Neural cell (in vitro differentiated cells): ENCODE measurements around the gene WWC2. TPM values are rescaled to one million over a fixed set of nuclear protein-coding genes. Genes with fewer than 3 reads are reported as not detected.

Source experiments
- H2AFZ ChIP-seq: fragments of 200-600, 300-800 bp; sonication (generic), shearing (Covaris generic); 2 replicates; pipeline ENCODE4 v1.6.0; 2014; ENCODE audit warnings: low read depth, mild to moderate bottlenecking, antibody characterized with exemption, low read length, moderate library complexity
- H3F3A ChIP-seq: fragments of 200-600 bp; shearing (Covaris generic); 2 replicates; pipeline ENCODE4 v1.6.1; 2016; ENCODE audit warnings: mild to moderate bottlenecking, moderate library complexity, mixed read lengths, antibody characterized with exemption, low read length; ENCODE audit not compliant: insufficient read depth, poor library complexity, severe bottlenecking
- H3K27ac ChIP-seq: fragments of 200-600, 300-800 bp; sonication (generic), shearing (Covaris generic); 2 replicates; pipeline ENCODE4 v1.5.1; 2014; ENCODE audit warnings: mild to moderate bottlenecking, low read length, moderate library complexity
- H3K27me3 ChIP-seq: fragments of 300-800, 200-600 bp; sonication (generic), shearing (Covaris generic); 2 replicates; pipeline ENCODE4 v1.6.0; 2014; ENCODE audit warnings: mild to moderate bottlenecking, low read depth, low read length, moderate library complexity; ENCODE audit not compliant: insufficient read depth
- H3K36me3 ChIP-seq: fragments of 300-800, 200-600 bp; sonication (generic), shearing (Covaris generic); 2 replicates; pipeline ENCODE4 v1.5.1; 2014; ENCODE audit warnings: mild to moderate bottlenecking, antibody characterized with exemption, low read length, moderate library complexity; ENCODE audit not compliant: insufficient read depth
- H3K4me2 ChIP-seq: fragments of 300-800, 200-600 bp; sonication (generic), shearing (Covaris generic); 2 replicates; pipeline ENCODE4 v1.6.0; 2014; ENCODE audit warnings: mild to moderate bottlenecking, low read length
- H3K4me3 ChIP-seq: fragments of 300-800, 200-600 bp; sonication (generic), shearing (Covaris generic); 2 replicates; pipeline ENCODE4 v1.5.1; 2014; ENCODE audit warnings: mild to moderate bottlenecking, low read length, moderate library complexity
- H3K79me2 ChIP-seq: fragments of 200-600 bp; shearing (Covaris generic); replicated peaks from 2 replicates; pipeline ENCODE4 v1.6.0; 2014; ENCODE audit warnings: mild to moderate bottlenecking, low read length, moderate library complexity; ENCODE audit not compliant: insufficient read depth
- H3K9ac ChIP-seq: fragments of 300-800, 200-600 bp; sonication (generic), shearing (Covaris generic); 2 replicates; pipeline ENCODE4 v1.6.1; 2016; ENCODE audit warnings: mild to moderate bottlenecking, low read length, mixed read lengths
- H3K9me2 ChIP-seq: fragments of 200-600 bp; shearing (Covaris generic); 2 replicates; pipeline ENCODE4 v1.6.1; 2016; ENCODE audit warnings: mild to moderate bottlenecking, low read length, mixed read lengths; ENCODE audit not compliant: insufficient read depth
- H3K9me3 ChIP-seq: fragments of 200-600, 300-800 bp; sonication (generic), shearing (Covaris generic); 2 replicates; pipeline ENCODE4 v1.6.1; 2016; ENCODE audit warnings: mild to moderate bottlenecking, mixed run types, low read length, moderate library complexity, mixed read lengths
- H4K20me1 ChIP-seq: fragments of 200-600 bp; shearing (Covaris generic); 2 replicates; pipeline ENCODE4 v1.6.1; 2016; ENCODE audit warnings: mild to moderate bottlenecking, mixed run types; ENCODE audit not compliant: insufficient read depth
- CTCF ChIP-seq: fragments of 450-650 bp; IDR thresholded peaks from 2 replicates; pipeline ENCODE4 v1.5.1; 2014; ENCODE audit warnings: antibody characterized with exemption, mild to moderate bottlenecking, moderate library complexity; ENCODE audit not compliant: poor library complexity, severe bottlenecking
- EP300 ChIP-seq: fragments of 450-650 bp; conservative IDR thresholded peaks from 2 replicates; pipeline ENCODE4 v1.6.1; 2014; ENCODE audit warnings: antibody characterized with exemption, mild to moderate bottlenecking, moderate library complexity; ENCODE audit not compliant: poor library complexity, severe bottlenecking
- EZH2 ChIP-seq: fragments of 200-600, 300-800 bp; shearing (Covaris generic), sonication (generic); IDR thresholded peaks from 2 replicates; pipeline ENCODE4 v1.6.1; 2014; ENCODE audit warnings: antibody characterized with exemption, low read length, borderline replicate concordance, mild to moderate bottlenecking; ENCODE audit not compliant: insufficient read depth, poor library complexity, severe bottlenecking
- MXI1 ChIP-seq: fragments of 450-650 bp; conservative IDR thresholded peaks from 2 replicates; pipeline ENCODE4 v1.6.1; 2014; ENCODE audit warnings: antibody characterized with exemption, mild to moderate bottlenecking; ENCODE audit not compliant: poor library complexity, severe bottlenecking
- POLR2AphosphoS5 ChIP-seq: IDR thresholded peaks from 2 replicates; pipeline ENCODE4 v1.6.1; 2012
- RAD21 ChIP-seq: fragments of 450-650 bp; conservative IDR thresholded peaks from 2 replicates; pipeline ENCODE4 v1.6.1; 2014; ENCODE audit warnings: antibody characterized with exemption, mild to moderate bottlenecking, moderate library complexity
- REST ChIP-seq: IDR thresholded peaks from 2 replicates; pipeline ENCODE4 v1.6.1; 2012; ENCODE audit warnings: borderline replicate concordance
- SMC3 ChIP-seq: fragments of 450-650 bp; conservative IDR thresholded peaks from 2 replicates; pipeline ENCODE4 v1.6.1; 2014; ENCODE audit warnings: antibody characterized with exemption, mild to moderate bottlenecking, moderate library complexity; ENCODE audit not compliant: poor library complexity
- TAF1 ChIP-seq: IDR thresholded peaks from 2 replicates; pipeline ENCODE4 v1.6.1; 2012; ENCODE audit warnings: low read depth
- polyA plus RNA-seq: library from polyadenylated mRNA; depleted of rRNA; stranded (reverse); fragments of >200 nt; gene quantifications from 2 replicates; pipeline ENCODE4 v1.2.3, GENCODE V29; 2014

Gene WWC2
- polyA plus RNA-seq, 1 donor from 2014 or later, result 5.7 TPM

- Histone ChIP-seq H3K9ac (no peak overlapping the region), H3K36me3 (no peaks in the 10 kb centered on the region), H3F3A (no peaks in the 10 kb centered on the region), H3K9me3 (no peaks in the 10 kb centered on the region), H3K27ac (no peak overlapping the region), H3K4me2 (no peak overlapping the region), H3K79me2 (no peaks in the 10 kb centered on the region), H3K4me3 (no peak overlapping the region), H3K27me3 (no peaks in the 10 kb centered on the region), H2AFZ (no peak overlapping the region), H3K9me2 (no peaks in the 10 kb centered on the region), H4K20me1 (no peaks in the 10 kb centered on the region)
- no peak for TF ChIP-seq MXI1
- no peak for TF ChIP-seq POLR2AphosphoS5
- no peak for TF ChIP-seq EZH2
- TF ChIP-seq RAD21, result no peak
- TF ChIP-seq SMC3, result no peak
Observed at GRCh38 chr4:183284965-183285364, 185.9 kb downstream of the WWC2 start.

GRCh38 chr4:183285886-183286285 lies 186.8 kb downstream of the WWC2 start:
- no peak overlapping the region for H3K9ac ChIP-seq
- H4K20me1 ChIP-seq, result no peaks in the 10 kb centered on the region
- no peaks in the 10 kb centered on the region for H3K9me3 ChIP-seq
- no peak overlapping the region for H3K4me3 ChIP-seq
- no peak overlapping the region for H3K4me2 ChIP-seq
- no peaks in the 10 kb centered on the region for H3K27me3 ChIP-seq
- no peaks in the 10 kb centered on the region for H3K79me2 ChIP-seq
- H3F3A ChIP-seq, result no peaks in the 10 kb centered on the region
- no peaks in the 10 kb centered on the region for H3K9me2 ChIP-seq
- TF ChIP-seq CTCF (no peak), POLR2AphosphoS5 (no peak), MXI1 (no peak), EZH2 (no peak), RAD21 (no peak), REST (no peak), EP300 (no peak), TAF1 (no peak), SMC3 (no peak)
- no peak overlapping the region for H2AFZ ChIP-seq
- no peak overlapping the region for H3K27ac ChIP-seq
- H3K36me3 ChIP-seq, result no peaks in the 10 kb centered on the region
